HG02588 (cell line): ENCODE data around the gene CENPO.

Experiments
- ATAC-seq: cut with Tn5 transposase; IDR thresholded peaks from one replicate; pipeline ENCODE4 v1.9.1; 2021; ENCODE audit warnings: mild to moderate bottlenecking, moderate library complexity; ENCODE audit not compliant: unreplicated experiment

CENPO gene, protein sequence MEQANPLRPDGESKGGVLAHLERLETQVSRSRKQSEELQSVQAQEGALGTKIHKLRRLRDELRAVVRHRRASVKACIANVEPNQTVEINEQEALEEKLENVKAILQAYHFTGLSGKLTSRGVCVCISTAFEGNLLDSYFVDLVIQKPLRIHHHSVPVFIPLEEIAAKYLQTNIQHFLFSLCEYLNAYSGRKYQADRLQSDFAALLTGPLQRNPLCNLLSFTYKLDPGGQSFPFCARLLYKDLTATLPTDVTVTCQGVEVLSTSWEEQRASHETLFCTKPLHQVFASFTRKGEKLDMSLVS

DNA sequence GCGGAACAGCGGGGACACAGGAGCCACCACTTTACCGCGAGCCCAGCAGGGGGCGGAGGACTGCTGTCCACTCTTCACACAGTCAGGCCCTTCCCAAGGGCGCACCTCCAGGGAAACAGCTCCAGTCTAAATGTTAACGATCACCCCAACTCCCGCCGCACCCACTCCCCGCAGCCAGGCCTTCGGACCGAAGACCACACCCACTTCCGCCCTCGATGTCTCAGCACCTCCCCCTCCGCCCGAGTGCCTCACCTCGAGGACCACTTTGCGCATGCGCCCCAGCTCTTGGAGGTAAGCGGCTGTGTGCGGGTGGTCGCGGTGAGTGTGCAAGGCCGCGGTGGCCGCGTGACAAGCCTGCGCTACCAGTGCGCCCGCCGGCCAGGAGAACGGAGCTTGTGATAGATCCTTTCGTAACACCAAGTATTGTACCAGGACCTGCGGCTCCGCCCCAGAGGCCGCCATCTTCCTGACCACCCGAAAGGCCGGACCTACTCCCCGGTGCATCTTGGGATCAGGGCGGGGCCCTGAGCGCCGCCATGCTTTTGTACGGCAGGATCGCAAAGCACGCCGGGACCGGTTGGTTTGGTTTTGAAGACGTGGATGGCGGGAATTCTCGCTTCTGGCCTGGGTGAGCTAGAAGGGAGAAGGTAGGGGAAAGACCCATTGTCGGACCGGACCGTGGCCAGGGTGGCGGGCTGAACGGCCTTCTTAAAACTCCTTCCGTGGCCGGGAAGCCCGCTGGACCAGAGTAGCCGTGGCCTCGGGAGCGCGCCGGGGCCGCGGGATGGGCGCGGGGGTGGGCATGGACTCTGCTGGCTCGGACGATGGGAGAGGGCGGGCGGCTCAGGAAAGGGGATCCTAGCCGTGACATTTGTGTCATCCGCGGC lies at the start of gene CENPO, which contains the start of gene PTRHD1:
Gene CENPO (plus strand): TSS at position 552 of the 887 bp plus-strand sequence. CDS start 495 bp downstream, outside the sequence.
Gene PTRHD1 (minus strand): TSS at position 518 of the 887 bp plus-strand sequence. CDS start 14 bp downstream, at position 504.
- peak; percentile 95 for ATAC-seq

DNA sequence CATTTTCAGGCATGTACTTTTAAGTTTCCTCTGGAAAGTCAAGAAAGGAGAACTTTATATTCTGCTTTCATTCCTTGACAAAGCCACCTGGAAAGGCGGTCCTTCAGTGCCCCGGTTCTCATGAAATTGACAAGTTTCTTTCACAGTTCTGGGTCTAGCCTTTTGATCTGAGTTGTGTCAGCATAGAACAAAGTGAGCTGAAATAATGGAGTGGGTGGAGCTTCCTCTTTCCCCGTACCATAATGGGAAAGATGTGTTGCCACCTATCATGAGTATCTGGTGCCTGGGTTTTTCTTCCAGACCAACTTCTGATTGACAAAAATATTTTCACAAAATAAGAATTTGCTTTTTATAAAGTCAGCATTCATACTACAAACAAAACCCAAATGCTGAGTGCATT lies 49.3 kb upstream of the CENPO start:
- no peak for ATAC-seq

DNA sequence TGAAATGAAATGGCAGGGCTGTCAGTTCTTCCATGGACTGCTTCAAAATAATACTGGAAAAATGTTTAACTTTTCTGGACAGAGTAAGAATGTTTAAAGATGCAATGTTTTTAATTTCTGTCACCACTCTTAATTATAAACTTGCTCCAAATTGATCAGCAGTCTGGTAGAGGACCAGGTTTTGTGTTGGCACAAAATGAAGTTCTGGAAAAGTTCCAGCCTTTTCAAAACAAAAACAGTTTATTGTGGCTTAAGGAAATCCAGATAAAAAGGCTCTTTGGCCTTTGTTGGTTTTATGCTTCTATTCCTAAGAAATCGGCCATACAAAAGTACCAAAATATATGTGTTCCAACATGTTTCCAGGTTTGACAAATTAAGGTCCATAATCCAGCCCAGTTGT lies 48.9 kb upstream of the CENPO start:
- no peak for ATAC-seq

DNA sequence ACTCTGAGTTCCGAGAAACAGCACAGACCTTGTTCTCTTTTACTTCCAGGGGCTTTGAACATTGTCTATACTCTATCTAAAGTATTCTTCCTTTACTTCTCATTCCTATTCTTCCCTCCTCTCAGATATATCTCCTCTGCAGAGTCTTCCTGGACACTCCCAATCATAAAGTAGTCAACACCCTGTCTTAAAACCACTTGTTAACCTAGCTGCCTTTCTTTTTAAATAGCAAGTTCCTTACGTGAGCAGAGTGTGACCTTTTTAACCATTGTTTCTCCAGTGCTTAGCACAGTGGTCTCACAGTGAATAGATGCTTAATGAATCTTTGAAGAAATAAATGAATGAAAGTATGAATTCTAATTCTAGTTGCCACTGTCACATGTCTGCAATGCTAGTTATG lies 47.4 kb upstream of the CENPO start:
- ATAC-seq: no peak

DNA sequence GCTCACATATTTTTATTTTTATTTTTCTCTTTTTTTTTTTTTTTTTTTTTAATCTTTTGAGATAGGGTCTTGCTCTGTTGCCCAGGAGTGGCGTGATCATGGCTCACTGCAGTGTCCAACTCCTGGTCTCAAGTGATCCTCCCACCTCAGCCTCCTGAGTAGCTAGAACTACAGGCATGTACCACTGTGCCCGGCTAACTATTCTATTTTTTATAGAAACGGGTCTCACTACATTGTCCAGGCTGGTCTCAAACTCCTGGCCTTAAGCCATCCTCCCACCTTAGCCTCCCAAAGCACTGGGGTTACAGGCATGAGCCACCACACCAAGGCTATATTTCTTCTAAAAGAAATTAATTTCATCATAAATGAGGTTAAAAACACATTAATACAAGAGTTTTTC lies 45.9 kb upstream of the CENPO start:
- ATAC-seq: no peak

DNA sequence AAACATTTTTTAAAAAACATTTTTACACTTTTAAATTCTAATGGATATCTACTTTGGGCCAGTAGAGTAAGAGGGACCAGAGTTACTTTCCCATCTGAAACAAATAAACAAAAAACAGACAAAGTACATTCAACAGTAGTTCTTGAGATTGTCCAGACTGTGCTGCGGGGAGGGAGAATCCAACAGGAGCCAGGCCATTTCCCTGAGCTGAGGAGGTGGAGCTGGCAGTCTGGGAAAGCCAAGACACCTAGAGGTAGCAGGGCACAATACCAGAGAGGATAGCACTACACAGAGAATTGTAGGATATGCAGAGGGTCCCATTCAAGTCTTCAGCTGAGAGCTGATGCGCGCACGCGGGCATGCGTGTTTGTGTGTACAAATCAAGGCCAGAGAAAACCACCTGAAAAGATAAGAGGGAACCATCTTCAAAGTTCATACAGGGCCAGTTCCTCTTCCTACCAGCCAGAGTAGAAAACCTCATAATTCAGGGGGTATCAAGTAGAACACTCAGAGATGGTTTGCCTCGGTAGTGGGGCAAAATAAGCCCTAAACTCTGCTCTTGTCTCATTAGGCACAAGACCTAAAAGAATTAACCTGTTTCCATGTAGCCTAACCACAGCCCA lies 44.0 kb upstream of the CENPO start:
- ATAC-seq: no peak

DNA sequence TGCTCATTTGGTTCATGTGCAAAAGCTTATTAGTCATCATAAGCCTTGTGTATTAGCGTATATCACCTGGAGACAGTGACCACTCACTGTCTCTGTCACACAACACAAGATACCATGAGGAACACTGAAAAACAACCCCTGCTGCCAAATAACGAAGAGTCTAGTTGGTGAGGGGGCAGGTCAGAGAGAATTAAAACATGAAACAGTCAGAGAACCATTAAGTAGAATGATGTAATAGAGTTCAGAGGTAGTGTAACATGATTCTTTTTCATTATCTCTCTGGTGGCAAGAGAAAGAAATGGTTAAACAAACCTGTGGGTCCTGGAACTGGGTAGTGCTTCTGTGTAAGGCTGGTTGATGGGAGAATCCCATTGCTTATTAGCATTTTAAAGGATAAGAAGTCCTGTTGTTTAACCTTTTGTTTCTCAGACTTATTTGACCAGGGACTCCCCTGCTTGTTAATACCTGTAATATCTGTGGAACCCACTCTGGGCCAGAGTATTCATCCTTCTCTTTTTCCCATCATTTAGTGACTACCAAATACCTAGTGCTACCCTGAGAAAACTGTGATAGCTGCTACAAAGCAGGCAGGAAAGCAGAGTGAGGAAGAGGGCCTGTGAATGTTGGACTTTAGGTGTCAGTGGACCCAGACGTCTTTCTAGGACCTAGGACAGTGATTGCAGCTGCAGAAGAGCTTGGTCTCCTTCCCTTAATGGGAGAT lies 38.1 kb upstream of the CENPO start:
- ATAC-seq: no peak

DNA sequence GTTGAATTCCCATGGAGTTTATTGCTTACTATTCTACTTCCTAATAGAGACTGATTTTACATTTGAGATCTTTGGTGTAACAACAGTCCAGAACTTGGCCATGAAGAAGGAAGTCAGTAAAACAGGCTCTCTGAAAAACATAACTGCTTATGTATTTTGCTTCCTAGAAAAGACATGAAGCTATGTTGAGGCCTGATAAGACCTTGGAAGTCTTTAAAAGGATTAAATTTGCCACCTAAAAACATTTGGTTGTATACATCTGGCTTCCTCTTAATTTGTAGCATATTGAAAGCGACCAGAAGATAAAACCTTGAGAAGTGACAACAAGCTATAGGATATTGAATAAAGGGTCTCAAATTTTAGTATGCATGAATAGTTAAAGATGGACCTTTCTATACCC lies 36.4 kb upstream of the CENPO start:
- no peak for ATAC-seq

DNA sequence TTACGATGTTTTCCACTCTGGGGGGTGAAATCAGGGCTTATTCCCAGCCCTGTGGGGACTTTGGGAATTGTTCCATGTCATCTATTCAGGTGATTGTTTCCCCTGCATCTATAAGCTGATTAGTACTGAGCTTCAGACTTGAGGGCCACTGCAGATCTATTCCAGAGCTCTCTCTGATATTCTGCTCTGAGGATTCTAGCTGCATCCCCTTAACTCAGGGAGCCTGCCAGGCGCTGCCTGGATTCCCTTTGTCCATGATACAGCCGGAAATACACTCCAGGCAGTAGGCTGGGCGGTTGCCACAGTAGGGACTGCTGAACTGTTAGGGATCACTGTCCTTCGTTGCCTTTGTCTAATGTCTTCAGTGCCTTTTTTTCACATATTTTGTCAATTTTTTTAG lies 31.4 kb upstream of the CENPO start:
- ATAC-seq: no peak

DNA sequence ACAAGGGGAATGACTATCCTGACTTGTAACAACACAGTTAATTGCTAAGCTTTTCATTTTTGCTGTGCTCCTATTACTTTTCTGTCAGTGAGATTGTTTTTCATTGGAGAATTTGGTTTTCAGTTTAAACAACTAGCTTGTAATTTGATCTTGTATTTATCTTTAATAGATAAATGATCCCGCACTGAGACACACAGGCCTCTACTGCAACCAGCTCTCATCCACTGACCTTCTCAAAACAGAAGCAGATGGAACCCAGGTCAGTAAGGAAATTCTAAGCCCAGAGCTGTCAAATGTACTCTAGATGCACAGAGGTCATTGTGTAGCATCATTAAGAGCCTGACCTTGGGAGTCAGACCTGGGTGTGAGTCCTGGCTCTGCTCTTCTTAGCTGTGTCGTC lies 30.7 kb upstream of the CENPO start:
- no peak for ATAC-seq

DNA sequence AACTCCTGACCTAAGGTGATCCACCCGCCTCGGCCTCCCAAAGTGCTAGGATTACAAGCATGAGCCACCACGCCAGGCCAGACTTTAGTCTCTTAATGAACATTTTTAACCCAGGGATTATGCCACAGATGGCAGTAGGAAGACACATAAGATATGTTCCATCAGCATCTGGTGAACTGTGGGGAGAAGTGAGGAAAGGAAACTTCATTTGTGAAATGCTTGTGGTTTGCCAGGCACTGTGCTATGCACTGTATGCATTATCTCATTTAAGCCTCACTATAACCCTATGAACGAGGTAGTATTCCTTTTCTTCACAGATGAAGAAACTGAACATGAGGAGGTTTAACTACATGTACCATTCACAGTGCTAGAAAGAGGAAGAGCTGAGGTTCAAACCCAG lies 29.4 kb upstream of the CENPO start:
- no peak for ATAC-seq

DNA sequence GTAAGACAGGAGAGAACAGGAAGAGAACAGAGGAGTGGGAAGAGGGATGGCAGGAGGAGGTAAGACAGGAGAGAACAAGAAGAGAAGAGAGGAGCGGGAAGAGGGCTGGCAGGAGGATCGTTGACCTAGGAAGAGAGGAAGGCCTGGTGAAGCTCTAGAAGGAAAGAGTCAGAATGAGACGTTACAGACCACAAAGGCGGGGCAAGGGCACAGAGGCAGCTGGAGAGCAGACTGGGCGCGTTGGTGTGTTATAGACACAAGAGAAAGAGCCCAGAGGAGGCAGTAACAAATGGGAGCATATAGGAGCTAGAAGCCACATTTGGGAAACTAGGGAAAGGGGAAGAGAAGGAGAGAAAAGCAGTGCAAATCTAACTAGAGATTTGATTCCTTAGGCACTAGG lies 26.6 kb upstream of the CENPO start:
- no peak for ATAC-seq

DNA sequence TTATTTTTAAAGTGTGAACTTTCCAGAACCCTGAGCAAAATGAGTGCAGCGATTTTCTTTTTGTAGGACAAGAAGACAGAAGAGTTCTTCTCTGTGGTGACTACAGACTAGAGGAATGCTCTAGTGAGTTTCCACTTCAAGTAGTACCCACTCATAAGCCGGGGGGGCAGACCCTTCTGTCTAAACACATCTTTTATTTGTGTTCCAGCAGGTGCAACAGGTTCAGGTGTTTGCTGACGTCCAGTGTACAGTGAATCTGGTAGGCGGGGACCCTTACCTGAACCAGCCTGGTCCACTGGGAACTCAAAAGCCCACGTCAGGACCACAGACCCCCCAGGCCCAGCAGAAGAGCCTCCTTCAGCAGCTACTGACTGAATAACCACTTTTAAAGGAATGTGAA lies 25.2 kb upstream of the CENPO start:
- no peak for ATAC-seq

DNA sequence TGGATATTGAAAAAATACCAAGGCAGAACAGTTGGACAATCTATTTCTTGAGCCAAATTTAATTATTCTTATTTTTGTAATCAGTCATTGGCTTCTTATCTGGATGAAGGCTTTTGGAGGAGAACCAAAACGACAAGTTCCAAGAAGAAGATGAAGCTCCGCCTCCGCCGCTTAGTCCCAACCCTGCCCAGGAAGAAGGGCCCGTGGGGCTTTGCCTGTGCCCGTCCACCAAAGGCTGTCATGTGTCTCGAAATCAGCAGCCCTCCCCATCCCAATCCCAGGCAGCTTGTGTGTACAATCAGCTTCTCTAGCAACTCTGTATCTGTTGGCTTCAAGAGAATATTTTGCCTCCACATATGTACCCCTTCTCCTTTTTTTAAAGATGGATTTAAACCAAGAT lies 24.6 kb upstream of the CENPO start:
- ATAC-seq: no peak

DNA sequence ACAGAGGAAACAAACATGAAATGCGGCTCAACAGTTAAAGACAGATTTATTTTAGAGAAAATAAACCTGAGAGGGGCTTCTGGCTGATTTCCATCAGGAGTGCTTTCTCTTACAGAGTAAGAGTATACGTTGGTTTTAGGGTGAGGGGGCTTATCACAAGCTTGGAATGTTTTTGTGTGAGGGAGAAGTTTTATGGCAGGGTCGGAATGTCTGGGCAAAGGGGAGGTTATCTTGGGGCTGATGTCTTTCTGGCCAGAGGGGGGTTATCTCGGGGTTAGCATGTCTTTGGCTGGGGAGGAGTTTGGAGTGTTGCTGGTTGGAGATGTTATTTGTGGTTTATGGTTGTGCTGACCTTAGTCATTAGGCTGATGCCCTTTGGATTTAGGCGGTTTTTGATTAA lies 22.2 kb upstream of the CENPO start:
- no peak for ATAC-seq

DNA sequence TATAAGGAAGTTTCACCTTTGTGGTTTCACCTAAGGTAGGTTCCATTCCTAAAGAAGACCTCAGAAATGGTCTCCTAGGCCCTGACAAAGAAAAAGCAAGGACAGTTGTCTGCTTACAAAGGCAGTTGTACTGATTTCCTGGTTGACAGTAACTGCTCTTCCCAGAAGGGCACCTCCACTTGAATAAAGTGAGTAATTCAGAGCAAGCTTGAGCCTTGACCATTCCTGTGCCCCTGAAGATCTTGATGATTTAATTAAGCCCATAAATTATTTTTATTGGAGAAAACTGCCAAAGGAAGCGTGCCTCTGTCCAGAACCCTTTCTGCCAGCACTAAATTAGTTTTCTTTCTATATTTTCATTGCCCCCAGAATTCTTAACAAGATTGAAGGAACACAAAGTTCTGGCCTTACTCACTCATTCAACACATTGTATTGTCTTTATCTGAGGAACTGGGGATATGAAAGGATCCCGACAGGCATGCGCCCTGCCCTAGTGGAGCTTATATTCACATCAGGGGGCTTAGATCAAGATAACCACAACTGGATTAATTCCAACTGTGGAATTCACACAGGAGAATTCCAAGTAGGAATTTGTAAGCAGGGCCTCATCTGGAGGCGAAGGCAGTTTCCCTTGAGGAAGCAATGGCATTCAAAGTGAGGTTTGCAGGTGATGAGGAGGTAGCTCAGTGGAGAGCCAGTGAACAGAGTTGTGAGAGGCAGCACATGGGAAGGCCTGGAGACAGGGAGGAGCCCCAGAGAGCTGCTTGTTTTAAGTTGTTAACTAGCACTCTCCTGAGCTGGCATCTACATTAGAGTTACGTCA lies 21.2 kb upstream of the CENPO start:
- no peak for ATAC-seq

DNA sequence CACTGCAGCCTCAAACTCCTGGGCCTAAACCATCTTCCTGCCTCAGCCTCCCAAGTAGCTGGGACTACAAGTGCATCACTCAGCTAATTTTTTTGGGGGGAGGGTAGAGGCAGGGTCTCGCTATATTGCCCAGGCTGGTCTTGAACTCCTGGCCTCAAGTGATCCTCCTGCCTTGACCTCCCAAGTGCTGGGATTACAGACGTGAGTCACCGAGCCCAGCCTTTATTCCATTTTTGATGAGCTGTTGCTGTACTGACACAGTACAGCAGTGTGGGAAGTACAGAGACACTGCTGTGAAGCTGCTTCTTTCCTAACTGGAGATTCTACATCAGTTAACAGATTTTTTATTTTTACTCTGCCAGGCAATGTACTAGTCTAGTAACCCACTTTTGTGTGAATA lies 18.9 kb upstream of the CENPO start:
- no peak for ATAC-seq

DNA sequence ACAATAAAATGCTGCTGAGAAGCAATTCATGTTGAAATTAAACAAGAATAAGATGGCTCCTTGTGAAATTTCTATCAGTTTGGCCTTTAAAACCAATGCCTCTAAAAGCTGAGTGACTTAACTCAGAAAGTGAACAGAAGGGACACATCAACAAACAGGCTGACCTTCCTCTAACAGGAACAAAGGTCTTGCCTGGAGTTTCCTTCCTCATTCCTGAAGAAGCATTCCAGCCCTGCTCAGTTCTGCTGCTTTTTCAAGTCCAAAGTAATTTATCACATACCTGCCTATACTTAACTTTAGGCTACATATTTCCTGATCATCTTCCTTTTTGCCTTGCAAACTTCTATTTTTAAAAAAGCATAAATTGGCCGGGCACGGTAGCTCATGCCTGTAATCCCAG lies 14.1 kb upstream of the CENPO start:
- ATAC-seq: no peak

DNA sequence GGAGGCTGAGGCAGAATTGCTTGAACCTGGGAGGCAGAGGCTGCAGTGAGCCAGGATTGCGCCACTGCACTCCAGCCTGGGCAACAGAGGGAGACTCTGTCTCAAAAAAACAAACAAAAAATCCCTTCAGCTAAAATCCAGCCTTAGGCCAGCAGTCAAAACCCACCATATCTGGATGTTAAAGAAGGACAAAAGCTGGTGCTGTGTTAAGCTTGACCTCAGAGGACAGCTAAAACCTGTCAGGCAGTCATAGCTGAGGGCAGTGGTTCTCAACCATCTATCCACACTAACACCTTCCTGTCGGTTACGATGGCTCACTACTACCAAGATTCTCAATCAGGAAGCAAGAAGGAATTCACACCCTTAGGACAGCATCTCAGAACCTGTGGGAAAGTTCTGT lies 9.6 kb upstream of the CENPO start:
- ATAC-seq: no peak

DNA sequence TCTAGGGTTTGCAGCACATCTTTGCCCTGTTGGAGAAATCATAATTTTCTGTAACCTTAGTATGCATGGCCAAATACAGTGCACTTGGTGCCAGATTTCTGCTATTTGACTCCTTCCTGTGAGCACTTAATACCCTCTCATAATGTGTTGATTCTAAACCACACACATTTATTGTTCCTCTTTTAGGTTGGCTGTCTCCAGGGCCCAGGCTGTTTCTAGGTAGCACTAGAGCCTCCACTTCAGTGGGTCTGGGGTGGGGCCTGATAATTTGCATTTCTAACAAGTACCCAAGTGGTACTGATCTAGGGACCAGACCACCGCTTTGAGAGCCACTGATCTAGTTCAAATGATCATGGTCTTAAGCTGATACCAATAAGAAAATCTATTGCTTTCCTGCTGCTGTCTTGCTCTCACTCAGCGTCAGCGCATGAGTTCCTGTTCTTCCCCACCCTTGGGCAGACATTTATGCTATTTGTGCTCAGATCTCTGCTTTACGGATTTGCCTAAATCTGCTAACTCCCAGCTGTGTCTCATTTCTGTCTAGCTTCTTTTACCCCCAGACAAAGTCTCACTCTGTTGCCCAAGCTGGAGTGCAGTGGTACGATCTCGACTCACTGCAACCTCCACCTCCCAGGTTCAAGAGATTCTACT lies 7.4 kb upstream of the CENPO start:
- ATAC-seq: no peak
